Vagina (tissue), 2 donors: Measurements from ENCODE around the gene OTOGL. TPM values are rescaled to one million over a fixed set of nuclear protein-coding genes. Genes with fewer than 3 reads are reported as not detected.

Experiments
- DNase-seq, 2 donors: peaks; one replicate each; pipeline ENCODE4 v3.0.0-alpha.2; 2017; ENCODE audit errors: extremely low spot score in 2 of 2
- H3K27ac ChIP-seq: fragments of 200-600 bp; sonication (generic); one replicate; pipeline ENCODE4 v1.5.1; 2019
- H3K27me3 ChIP-seq: fragments of 200-600 bp; sonication (generic); one replicate; pipeline ENCODE4 v1.5.1; 2019
- H3K36me3 ChIP-seq, 2 donors: fragments of 200-600 bp; sonication (generic); one replicate each; pipeline ENCODE4 v1.5.1; 2017 to 2019
- H3K4me1 ChIP-seq: fragments of 200-600 bp; sonication (generic); one replicate; pipeline ENCODE4 v1.5.1; 2019
- H3K4me3 ChIP-seq, 2 donors: fragments of 200-600 bp; sonication (generic); 1 replicate in 1 of 2; 2 replicates in 1 of 2; pipeline ENCODE4 v1.5.1; 2016 to 2019
- H3K9me3 ChIP-seq: fragments of 200-600 bp; sonication (generic); one replicate; pipeline ENCODE4 v1.5.1; 2019
- CTCF ChIP-seq, 3 experiments: fragments of 450-650 bp in 2 of 3; fragments of 200-600 bp in 1 of 3; sonication (generic) in 1 of 3; IDR thresholded peaks; one replicate each; pipeline ENCODE4 v1.5.1; 2017 to 2019; ENCODE audit warnings: antibody characterized with exemption in 3 of 3, mild to moderate bottlenecking in 2 of 3, moderate library complexity in 2 of 3
- POLR2A ChIP-seq, 2 donors: fragments of 450-650 bp; IDR thresholded peaks; one replicate each; pipeline ENCODE4 v1.6.1; 2017; ENCODE audit warnings: antibody characterized with exemption in 2 of 2, mild to moderate bottlenecking in 2 of 2, moderate library complexity in 2 of 2
- POLR2AphosphoS5 ChIP-seq, 2 donors: sonication (generic); formaldehyde crosslinking; IDR thresholded peaks; one replicate each; pipeline ENCODE4 v1.9.0; 2017; ENCODE audit warnings: antibody characterized with exemption in 2 of 2, mild to moderate bottlenecking in 2 of 2, low read depth in 1 of 2; ENCODE audit not compliant: insufficient read depth in 1 of 2
- intact Hi-C: fragments of 100-400 bp; cut with DNase I; formaldehyde crosslinking; loops from one replicate; pipeline ENCODE4 v1.15.1; 2023
- total RNA-seq: library from RNA; depleted of rRNA; stranded (reverse); fragments of >200 nt; gene quantifications from one replicate; pipeline ENCODE4 v1.2.3, GENCODE V29; 2016

The OTOGL gene
- total RNA-seq, 1 donor from 2014 or later, result under 0.01 TPM

GRCh38 chr12:80116735-80117134 is 17.4 kb downstream of the OTOGL start:
- no peak overlapping the region for H3K4me3 ChIP-seq
- intact Hi-C loops, result no loop called here
- DNase-seq, result no peak
- H3K36me3 ChIP-seq, result no peaks in the 10 kb centered on the region
- no peak overlapping the region for H3K27ac ChIP-seq
- no peaks in the 10 kb centered on the region for H3K27me3 ChIP-seq
- no peak for TF ChIP-seq POLR2A (IDR thresholded peaks at IDR 0.05)
- H3K9me3 ChIP-seq, result no peaks in the 10 kb centered on the region
- peaks cover 16% of the 10 kb centered on the region for H3K4me1 ChIP-seq

GRCh38 chr12:80118565-80119324 is 19.4 kb downstream of the OTOGL start:
- DNase-seq, result no peak
- H3K9me3 ChIP-seq, result no peaks in the 10 kb centered on the region
- no peak for TF ChIP-seq CTCF (IDR thresholded peaks at IDR 0.05)
- no peak for TF ChIP-seq POLR2AphosphoS5 (IDR thresholded peaks at IDR 0.05; ENCODE audit: insufficient read depth in 1 of 2, low read depth in 1 of 2)
- TF ChIP-seq POLR2A (IDR thresholded peaks at IDR 0.05), result no peak
- peaks cover 16% of the 10 kb centered on the region for H3K4me1 ChIP-seq
- peak overlapping the region; percentile 57 for H3K27ac ChIP-seq
- intact Hi-C loops, result no loop called here
- H3K4me3 ChIP-seq, result no peak overlapping the region
- H3K27me3 ChIP-seq, result no peaks in the 10 kb centered on the region
- H3K36me3 ChIP-seq, result no peaks in the 10 kb centered on the region

- Histone ChIP-seq H3K27ac (no peak overlapping the region), H3K4me3 (no peak overlapping the region), H3K27me3 (no peaks in the 10 kb centered on the region), H3K36me3 (no peaks in the 10 kb centered on the region), H3K9me3 (no peaks in the 10 kb centered on the region), H3K4me1 (peaks cover 16% of the 10 kb centered on the region)
- no peak for DNase-seq
- intact Hi-C loops, result no loop called here
- TF ChIP-seq POLR2AphosphoS5 (IDR thresholded peaks at IDR 0.05; ENCODE audit: insufficient read depth in 1 of 2, low read depth in 1 of 2) (no peak), CTCF (IDR thresholded peaks at IDR 0.05) (no peak), POLR2A (IDR thresholded peaks at IDR 0.05) (no peak)
Measured at GRCh38 chr12:80120994-80121393, 21.7 kb downstream of the OTOGL start.

GRCh38 chr12:80121661-80122060 is 22.3 kb downstream of the OTOGL start:
- Histone ChIP-seq H3K9me3 (no peaks in the 10 kb centered on the region), H3K27me3 (no peaks in the 10 kb centered on the region), H3K4me1 (peaks cover 16% of the 10 kb centered on the region), H3K4me3 (no peak overlapping the region), H3K27ac (no peak overlapping the region), H3K36me3 (no peaks in the 10 kb centered on the region)
- TF ChIP-seq POLR2AphosphoS5 (IDR thresholded peaks at IDR 0.05; ENCODE audit: insufficient read depth in 1 of 2, low read depth in 1 of 2) (no peak), POLR2A (IDR thresholded peaks at IDR 0.05) (no peak), CTCF (IDR thresholded peaks at IDR 0.05) (no peak)
- intact Hi-C loops, result no loop called here
- DNase-seq, result no peak

- DNase-seq, result no peak
- H3K27ac ChIP-seq, result no peak overlapping the region
- H3K36me3 ChIP-seq, result no peaks in the 10 kb centered on the region
- no peak for TF ChIP-seq POLR2AphosphoS5 (IDR thresholded peaks at IDR 0.05; ENCODE audit: insufficient read depth in 1 of 2, low read depth in 1 of 2)
- TF ChIP-seq CTCF (IDR thresholded peaks at IDR 0.05), result no peak
- TF ChIP-seq POLR2A (IDR thresholded peaks at IDR 0.05), result no peak
- H3K9me3 ChIP-seq, result no peaks in the 10 kb centered on the region
- H3K4me1 ChIP-seq, result no peaks in the 10 kb centered on the region
- no peaks in the 10 kb centered on the region for H3K27me3 ChIP-seq
- intact Hi-C loops, result no loop called here
- H3K4me3 ChIP-seq, result no peak overlapping the region
Measured at GRCh38 chr12:80129895-80130530, 30.7 kb downstream of the OTOGL start.
